Spleen (tissue), 11 donors: ENCODE data around the gene RABL6. TPM values are rescaled to one million over a fixed set of nuclear protein-coding genes. Genes with fewer than 3 reads are reported as not detected.
A peak's percentile ranks its signal among the peaks of the same experiment; 100 is the strongest.

Experiments used
- DNase-seq: peaks from one replicate; pipeline ENCODE4 v3.0.0-alpha.2; 2020
- H3K27ac ChIP-seq, 8 donors: fragments of 200-600 bp; sonication (generic) in 7 of 8; 1 replicate in 4 of 8; 2 replicates in 4 of 8; pipeline versions ENCODE4 v1.5.0 to v1.8.0; 2016 to 2021; ENCODE audit warnings: inconsistent platforms in 4 of 8, mild to moderate bottlenecking in 4 of 8, moderate library complexity in 1 of 8
- H3K27me3 ChIP-seq, 7 donors: fragments of 200-600 bp; sonication (generic) in 6 of 7; replicated peaks in 1 of 7; 1 replicate in 4 of 7; 2 replicates in 3 of 7; pipeline versions ENCODE4 v1.5.0 to v1.8.0; 2016 to 2021; ENCODE audit warnings: inconsistent platforms in 3 of 7, mild to moderate bottlenecking in 1 of 7
- H3K36me3 ChIP-seq, 6 donors: fragments of 200-600 bp; sonication (generic) in 5 of 6; 1 replicate in 4 of 6; 2 replicates in 2 of 6; pipeline versions ENCODE4 v1.5.0 to v1.8.0; 2016 to 2021; ENCODE audit warnings: inconsistent platforms in 2 of 6
- H3K4me1 ChIP-seq, 6 donors: fragments of 200-600 bp; sonication (generic) in 5 of 6; 1 replicate in 3 of 6; 2 replicates in 3 of 6; pipeline versions ENCODE4 v1.5.0 to v1.8.0; 2016 to 2021; ENCODE audit warnings: inconsistent platforms in 3 of 6
- H3K4me3 ChIP-seq, 8 donors: fragments of 200-600 bp; sonication (generic) in 7 of 8; 1 replicate in 4 of 8; 2 replicates in 4 of 8; pipeline versions ENCODE4 v1.5.0 to v1.8.0; 2016 to 2021; ENCODE audit warnings: inconsistent platforms in 4 of 8, mild to moderate bottlenecking in 4 of 8, moderate library complexity in 2 of 8
- H3K9me3 ChIP-seq, 8 donors: fragments of 200-600 bp; sonication (generic) in 7 of 8; 1 replicate in 4 of 8; 2 replicates in 4 of 8; pipeline versions ENCODE4 v1.5.0 to v1.8.0; 2016 to 2021; ENCODE audit warnings: inconsistent platforms in 4 of 8
- POLR2A ChIP-seq, 3 donors: fragments of 450-650 bp; IDR thresholded peaks; one replicate each; pipeline ENCODE4 v1.5.1; 2017; ENCODE audit warnings: antibody characterized with exemption in 3 of 3, mild to moderate bottlenecking in 1 of 3
- POLR2AphosphoS5 ChIP-seq, 3 donors: sonication (generic); formaldehyde crosslinking; IDR thresholded peaks; one replicate each; pipeline ENCODE4 v1.5.1; 2017; ENCODE audit warnings: antibody characterized with exemption in 3 of 3
- WGBS, 5 donors: extraction: QIAGEN DNeasy Blood & Tissue Kit in 3 of 5; methylation state at CpG; one replicate each; pipeline versions ENCODE4 v1.1.5 to v1.1.7; 2013 to 2018; 5-methylcytosine and 5-hydroxymethylcytosine counted together
- intact Hi-C: fragments of 100-400 bp; cut with DNase I; formaldehyde crosslinking; loops from one replicate; pipeline ENCODE4 v1.15.0; 2023; ENCODE audit warnings: low total_unique reads
- polyA plus RNA-seq, 3 donors: library from polyadenylated mRNA; stranded (reverse); fragments of 200-250 nt; gene quantifications; one replicate each; pipeline ENCODE4 v1.2.1, GENCODE V29; 2013
- total RNA-seq, 7 donors: library from RNA; depleted of rRNA in 3 of 7; stranded (reverse); fragments of >200 nt in 3 of 7; fragmentation: NEBNext Ultra II Directional in 4 of 7; extraction: Animal tissue kit (Norgen Biotek cat#: 25700) in 4 of 7; gene quantifications; one replicate each; pipeline versions ENCODE4 v1.1.0 to v1.2.1, GENCODE V29; 2016 to 2021
- TF ChIP-seq, protein P1 (sequence below), 11 experiments: fragments of 200-600 bp in 7 of 11; fragments of 450-650 bp in 4 of 11; sonication (generic) in 4 of 11; IDR thresholded peaks in 8 of 11; conservative IDR thresholded peaks in 3 of 11; 1 replicate in 7 of 11; 2 replicates in 4 of 11; pipeline versions ENCODE4 v1.4.0 to v1.8.0; 2016 to 2021; ENCODE audit warnings: antibody characterized with exemption in 11 of 11, inconsistent platforms in 4 of 11, mild to moderate bottlenecking in 1 of 11
- donor health status: healthy with polysubstance abuse.
- donor health status: DM: no; HTN: no; CAD: no; lungs with moderate emphysema.
- donor health status: DM: no; HTN: no; CAD: no.
- donor health status: Bipolar disorder and iron deficiency.
- donor health status: healthy.
- donor health status: DM: no; HTN: no; CAD: no.
- donor health status: DM: yes; HTN: yes; CAD: no.

Gene RABL6
- total and polyA plus RNA-seq, 10 donors: 32.7 to 70.0 (median 55.7) TPM

DNA sequence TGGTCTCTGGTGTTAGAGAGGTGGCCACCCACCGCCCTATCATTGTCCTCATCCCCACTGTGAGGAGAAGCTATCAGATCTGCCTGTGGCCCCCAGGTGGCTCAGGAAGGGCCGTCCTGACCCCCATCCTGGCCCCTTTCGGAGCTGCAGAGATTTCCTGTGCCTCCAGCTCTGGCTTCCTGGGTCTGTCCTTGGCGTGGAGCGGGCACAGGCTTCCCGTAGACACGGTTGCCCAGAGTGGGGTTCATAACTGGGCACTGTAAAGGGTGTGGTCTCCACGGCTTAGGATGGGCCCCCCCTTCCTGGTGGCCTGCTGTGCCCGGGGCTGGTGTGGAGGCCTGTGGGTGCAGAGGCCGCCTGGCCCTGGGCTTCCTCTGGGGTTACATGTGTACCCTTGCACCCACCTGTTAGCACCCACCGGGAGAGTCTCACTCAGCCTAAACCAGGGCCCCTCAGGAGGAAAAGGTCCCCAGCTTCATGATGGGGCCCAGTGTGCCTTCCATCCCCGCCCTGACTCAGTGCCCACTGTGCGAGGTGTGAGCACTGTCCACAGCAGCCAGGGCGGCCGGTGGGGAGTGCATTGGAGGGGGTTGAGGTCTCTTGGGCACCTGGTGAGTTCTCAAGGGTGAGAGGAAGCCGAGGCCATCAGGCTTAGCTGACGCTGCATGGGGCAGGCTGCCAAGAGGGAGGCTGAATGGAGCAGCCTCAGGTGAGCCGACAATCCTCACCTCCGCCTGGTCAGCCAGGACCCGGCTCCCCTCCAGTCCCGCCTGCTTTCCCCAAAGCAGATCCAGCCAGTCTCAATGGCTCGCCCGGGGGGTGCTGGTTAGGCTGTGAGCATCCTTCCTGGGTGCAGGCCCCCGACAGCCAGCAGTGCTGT, 19.2 kb downstream of the RABL6 start:
- Histone ChIP-seq H3K4me3 (no peak overlapping the region), H3K9me3 (no peaks in the 10 kb centered on the region), H3K4me1 (peaks cover 0 to 13% (median 3%) of the 10 kb centered on the region in 6 donors), H3K36me3 (peaks cover 0 to 90% (median 79%) of the 10 kb centered on the region in 6 donors), H3K27me3 (no peaks in the 10 kb centered on the region), H3K27ac (no peak overlapping the region)
- TF ChIP-seq POLR2A (IDR thresholded peaks at IDR 0.05): no peak
- TF ChIP-seq, protein P1, sequence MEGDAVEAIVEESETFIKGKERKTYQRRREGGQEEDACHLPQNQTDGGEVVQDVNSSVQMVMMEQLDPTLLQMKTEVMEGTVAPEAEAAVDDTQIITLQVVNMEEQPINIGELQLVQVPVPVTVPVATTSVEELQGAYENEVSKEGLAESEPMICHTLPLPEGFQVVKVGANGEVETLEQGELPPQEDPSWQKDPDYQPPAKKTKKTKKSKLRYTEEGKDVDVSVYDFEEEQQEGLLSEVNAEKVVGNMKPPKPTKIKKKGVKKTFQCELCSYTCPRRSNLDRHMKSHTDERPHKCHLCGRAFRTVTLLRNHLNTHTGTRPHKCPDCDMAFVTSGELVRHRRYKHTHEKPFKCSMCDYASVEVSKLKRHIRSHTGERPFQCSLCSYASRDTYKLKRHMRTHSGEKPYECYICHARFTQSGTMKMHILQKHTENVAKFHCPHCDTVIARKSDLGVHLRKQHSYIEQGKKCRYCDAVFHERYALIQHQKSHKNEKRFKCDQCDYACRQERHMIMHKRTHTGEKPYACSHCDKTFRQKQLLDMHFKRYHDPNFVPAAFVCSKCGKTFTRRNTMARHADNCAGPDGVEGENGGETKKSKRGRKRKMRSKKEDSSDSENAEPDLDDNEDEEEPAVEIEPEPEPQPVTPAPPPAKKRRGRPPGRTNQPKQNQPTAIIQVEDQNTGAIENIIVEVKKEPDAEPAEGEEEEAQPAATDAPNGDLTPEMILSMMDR (IDR thresholded peaks at IDR 0.05 in 8 of 11, conservative IDR thresholded peaks at IDR 0.05 in 3 of 11): no peak
- no peak for TF ChIP-seq POLR2AphosphoS5 (IDR thresholded peaks at IDR 0.05)
- intact Hi-C loops: no loop called here
- DNase-seq: peak; percentile 62
- 84 to 93% (median 88%) methylated on average over 8 to 24 of the region's 24 CpGs for WGBS, 5 donors

DNA sequence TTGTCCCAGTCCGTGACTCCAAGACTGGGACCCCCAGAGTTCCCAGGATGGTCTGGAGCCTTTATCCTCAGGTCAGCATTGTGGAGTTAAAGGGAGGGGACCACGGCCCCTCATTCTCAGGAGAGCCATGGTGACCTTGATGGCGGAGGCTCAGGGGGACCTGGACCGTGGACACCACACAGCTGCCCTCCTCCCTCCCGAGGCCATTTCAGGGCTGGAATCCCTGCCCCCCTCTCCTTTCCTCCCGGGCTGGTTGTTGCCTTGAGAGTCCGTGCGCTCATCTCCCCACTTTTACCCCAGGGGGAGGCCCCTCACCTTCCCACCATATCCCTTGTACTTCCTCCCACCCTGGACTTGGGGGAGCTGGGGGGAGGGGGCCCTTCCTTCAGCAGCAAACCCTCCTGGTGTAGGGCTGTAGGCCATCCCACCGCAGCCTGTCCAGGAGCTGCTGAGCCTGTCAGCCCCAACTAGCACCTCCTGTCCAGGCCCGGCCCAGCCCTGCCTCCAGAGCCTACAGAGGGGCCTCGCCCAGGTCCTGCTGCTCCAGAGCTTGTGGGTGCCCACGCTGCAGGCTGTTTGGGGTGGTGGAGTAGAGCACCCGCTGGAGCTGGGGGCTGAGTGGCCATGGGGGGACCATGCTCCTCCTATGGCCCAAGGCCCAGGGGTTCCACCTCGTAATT, 20.2 kb downstream of the RABL6 start:
- TF ChIP-seq, protein P1 (IDR thresholded peaks at IDR 0.05 in 8 of 11, conservative IDR thresholded peaks at IDR 0.05 in 3 of 11): no peak
- TF ChIP-seq POLR2A (IDR thresholded peaks at IDR 0.05) (no peak), POLR2AphosphoS5 (IDR thresholded peaks at IDR 0.05) (no peak)
- Histone ChIP-seq H3K36me3 (peaks cover 0 to 100% (median 87%) of the 10 kb centered on the region in 6 donors), H3K9me3 (no peaks in the 10 kb centered on the region), H3K4me1 (peaks cover 0 to 8% (median 0%) of the 10 kb centered on the region in 6 donors), H3K27me3 (no peaks in the 10 kb centered on the region), H3K27ac (no peak overlapping the region), H3K4me3 (no peak overlapping the region)
- DNase-seq: peak; percentile 63
- intact Hi-C loops: no loop called here
- 94 to 95% (median 94%) methylated on average over 14 of the region's 14 CpGs for WGBS, 5 donors

DNA sequence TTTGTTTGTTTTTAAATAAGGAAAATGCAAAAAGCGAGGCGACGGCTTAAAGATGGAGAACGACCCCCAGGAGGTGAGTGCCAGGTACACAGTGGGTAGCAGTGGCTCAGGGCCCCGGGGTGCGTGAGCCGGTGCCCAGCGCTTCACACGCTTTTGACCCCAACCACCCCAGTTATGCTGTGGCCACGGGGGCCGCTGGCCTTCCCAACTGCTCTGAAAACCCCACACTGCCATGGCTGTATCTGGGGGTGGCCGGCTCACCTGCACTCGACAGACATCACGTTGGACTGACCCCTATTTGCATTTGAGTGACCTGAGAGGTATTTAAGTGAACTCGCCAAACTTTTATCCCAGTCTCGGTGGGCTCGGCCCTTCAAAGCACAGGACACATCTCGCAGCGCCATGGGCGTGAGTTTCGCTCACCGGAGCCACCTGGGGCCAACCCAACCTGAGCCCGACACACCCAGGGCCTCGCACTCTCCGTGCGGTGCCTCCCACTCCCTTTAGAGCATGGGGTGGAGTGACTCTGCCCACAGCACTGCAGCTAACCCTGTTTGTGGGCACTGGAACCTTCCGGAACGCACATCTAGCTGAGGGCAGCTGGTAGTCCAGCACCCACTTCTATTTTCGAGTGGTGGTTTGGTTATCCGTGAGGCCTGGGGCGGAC, 20.9 kb downstream of the RABL6 start:
- Histone ChIP-seq H3K4me1 (peaks cover 0 to 8% (median 0%) of the 10 kb centered on the region in 6 donors), H3K4me3 (no peak overlapping the region), H3K27ac (no peak overlapping the region), H3K36me3 (peaks cover 0 to 100% (median 82%) of the 10 kb centered on the region in 6 donors), H3K27me3 (no peaks in the 10 kb centered on the region), H3K9me3 (no peaks in the 10 kb centered on the region)
- 95 to 97% (median 96%) methylated on average over 25 to 31 of the region's 31 CpGs for WGBS, 5 donors
- no peak for DNase-seq
- TF ChIP-seq POLR2AphosphoS5 (IDR thresholded peaks at IDR 0.05): peak in 1 of 3 donors; percentile 22
- no peak for TF ChIP-seq POLR2A (IDR thresholded peaks at IDR 0.05)
- TF ChIP-seq, protein P1 (IDR thresholded peaks at IDR 0.05 in 8 of 11, conservative IDR thresholded peaks at IDR 0.05 in 3 of 11): no peak
- intact Hi-C loops: no loop called here
